Uterus (tissue), 2 donors: ENCODE results near the gene PEMT.

Experiments
- CTCF ChIP-seq, 4 experiments: fragments of 200-600 bp in 2 of 4; fragments of 450-650 bp in 2 of 4; sonication (generic) in 2 of 4; IDR thresholded peaks; one replicate each; pipeline ENCODE4 v1.5.1; 2016 to 2019; ENCODE audit warnings: antibody characterized with exemption in 4 of 4, mild to moderate bottlenecking in 2 of 4, moderate library complexity in 1 of 4
- POLR2A ChIP-seq, 2 donors: fragments of 450-650 bp; IDR thresholded peaks; one replicate each; pipeline ENCODE4 v1.6.1; 2016; ENCODE audit warnings: antibody characterized with exemption in 2 of 2, mild to moderate bottlenecking in 1 of 2, moderate library complexity in 1 of 2

GRCh38 chr17:17547210-17547764 lies 44.2 kb downstream of the PEMT start:
- TF ChIP-seq CTCF (IDR thresholded peaks at IDR 0.05): no peak
- no peak for TF ChIP-seq POLR2A (IDR thresholded peaks at IDR 0.05)
